HG03135 (cell line): Measurements from ENCODE around the gene ATXN7L1.

Experiments
- ATAC-seq: cut with Tn5 transposase; IDR thresholded peaks from one replicate; pipeline ENCODE4 v1.9.1; 2021; ENCODE audit warnings: mild to moderate bottlenecking, moderate library complexity; ENCODE audit not compliant: unreplicated experiment

The ATXN7L1 gene

GRCh38 chr7:105876091-105876963, at the start of gene ATXN7L1:
ATXN7L1 (minus strand) TSS chr7:105876599; CDS start chr7:105876558, 41 bp downstream.
- ATAC-seq: peak; percentile 87

- ATAC-seq: no peak
These were observed 49.7 kb upstream of the ATXN7L1 start for GRCh38 chr7:105926131-105926530.

- ATAC-seq: no peak
These were observed 48.5 kb upstream of the ATXN7L1 start for GRCh38 chr7:105924945-105925344.

- no peak for ATAC-seq
These were observed 44.4 kb upstream of the ATXN7L1 start for GRCh38 chr7:105920766-105921165.

GRCh38 chr7:105917659-105918058, 41.3 kb upstream of the ATXN7L1 start:
- ATAC-seq: no peak

GRCh38 chr7:105916603-105917002, 40.2 kb upstream of the ATXN7L1 start:
- no peak for ATAC-seq

- no peak for ATAC-seq
These were observed 37.5 kb upstream of the ATXN7L1 start for GRCh38 chr7:105913947-105914346.

GRCh38 chr7:105911961-105912575, 35.7 kb upstream of the ATXN7L1 start:
- ATAC-seq: no peak

- ATAC-seq: no peak
These were observed 33.8 kb upstream of the ATXN7L1 start for GRCh38 chr7:105910172-105910571.

- ATAC-seq: no peak
These were observed 33.3 kb upstream of the ATXN7L1 start for GRCh38 chr7:105909742-105910141.

- ATAC-seq: no peak
These were observed 30.9 kb upstream of the ATXN7L1 start for GRCh38 chr7:105907129-105907846.

- ATAC-seq: no peak
These were observed 30.3 kb upstream of the ATXN7L1 start for GRCh38 chr7:105906695-105907094.

GRCh38 chr7:105905910-105906568, 29.6 kb upstream of the ATXN7L1 start:
- ATAC-seq: no peak

- no peak for ATAC-seq
These were observed 29.0 kb upstream of the ATXN7L1 start for GRCh38 chr7:105905209-105905909.

- no peak for ATAC-seq
These were observed 27.7 kb upstream of the ATXN7L1 start for GRCh38 chr7:105904064-105904463.

- ATAC-seq: no peak
These were observed 26.0 kb upstream of the ATXN7L1 start for GRCh38 chr7:105902325-105902911.

- no peak for ATAC-seq
These were observed 21.6 kb upstream of the ATXN7L1 start for GRCh38 chr7:105897999-105898398.

GRCh38 chr7:105896407-105896911, 20.1 kb upstream of the ATXN7L1 start:
- no peak for ATAC-seq

GRCh38 chr7:105894131-105894530, 17.7 kb upstream of the ATXN7L1 start:
- ATAC-seq: no peak

- ATAC-seq: no peak
These were observed 16.0 kb upstream of the ATXN7L1 start for GRCh38 chr7:105892387-105892786.
